T-cell (primary cell): ENCODE measurements around the gene ABCE1. TPM values are rescaled to one million over a fixed set of nuclear protein-coding genes. Genes with fewer than 3 reads are reported as not detected.
A peak's percentile ranks its signal among the peaks of the same experiment; 100 is the strongest.

ENCODE experiments used
- ATAC-seq, 4 experiments: fragments of 200-7000 bp in 3 of 4; fragments of 150-1000 bp in 1 of 4; cut with Tn5 transposase; replicated peaks in 1 of 4; 1 replicate in 3 of 4; 2 replicates in 1 of 4; pipeline ENCODE4 v1.10.0; 2021; ENCODE audit warnings: moderate library complexity in 3 of 4, mild to moderate bottlenecking in 2 of 4, moderate number of reproducible peaks in 1 of 4
- CTCF ChIA-PET, 2 donors: fragments of 300-600 bp; sonication (Branson Sonifier 250); formaldehyde crosslinking; loops; one replicate each; lab custom pipeline; 2022; ENCODE audit warnings: antibody characterized with exemption in 2 of 2; lab: Charles Lee
- POLR2A ChIA-PET, 2 donors: fragments of 300-600 bp; sonication (Branson Sonifier 250); formaldehyde crosslinking; loops; one replicate each; lab custom pipeline; 2022; ENCODE audit warnings: antibody characterized with exemption in 2 of 2; lab: Charles Lee
- DNase-seq, 35 experiments: peaks; one replicate each; pipeline versions ENCODE4 v3.0.0 to v3.0.0-alpha.2; 2013 to 2023
- H3K27ac ChIP-seq: one replicate; pipeline ENCODE4 v1.5.1; 2013; ENCODE audit warnings: low read length
- H3K27me3 ChIP-seq, 2 experiments: replicated peaks in 1 of 2; 1 replicate in 1 of 2; 2 replicates in 1 of 2; pipeline versions ENCODE4 v1.6.1 to v1.7.0; 2013; ENCODE audit warnings: low read length in 1 of 2, mixed read lengths in 1 of 2; ENCODE audit not compliant: control insufficient read depth in 2 of 2, insufficient read depth in 2 of 2; ENCODE audit errors: extremely low read depth in 1 of 2
- H3K36me3 ChIP-seq, 2 donors: 1 replicate in 1 of 2; 2 replicates in 1 of 2; pipeline versions ENCODE4 v1.6.1 to v1.7.0; 2013; ENCODE audit warnings: low read length in 1 of 2; ENCODE audit not compliant: control insufficient read depth in 2 of 2, insufficient read depth in 1 of 2; ENCODE audit errors: extremely low read depth in 1 of 2
- H3K4me1 ChIP-seq, 2 experiments: 1 replicate in 1 of 2; 2 replicates in 1 of 2; pipeline versions ENCODE4 v1.6.1 to v1.7.0; 2013; ENCODE audit warnings: low read length in 2 of 2, mixed read lengths in 1 of 2; ENCODE audit not compliant: insufficient read depth in 2 of 2, control insufficient read depth in 1 of 2; ENCODE audit errors: extremely low read depth in 1 of 2
- H3K4me3 ChIP-seq, 2 donors: 1 replicate in 1 of 2; 2 replicates in 1 of 2; pipeline versions ENCODE4 v1.5.1 to v1.7.0; 2013; ENCODE audit warnings: mild to moderate bottlenecking in 2 of 2, low read length in 1 of 2, moderate library complexity in 1 of 2; ENCODE audit not compliant: control insufficient read depth in 1 of 2; ENCODE audit errors: extremely low read depth in 1 of 2
- H3K9me3 ChIP-seq: 2 replicates; pipeline ENCODE4 v1.7.0; 2013
- H3K27ac Mint-ChIP-seq, 2 donors: one replicate each; pipeline ENCODE4 v1.8.0; 2020 to 2021; ENCODE audit warnings: mild to moderate bottlenecking in 2 of 2, mixed read lengths in 2 of 2
- H3K27me3 Mint-ChIP-seq, 2 donors: one replicate each; pipeline ENCODE4 v1.8.0; 2021 to 2022; ENCODE audit warnings: mixed read lengths in 2 of 2
- H3K36me3 Mint-ChIP-seq: one replicate; pipeline ENCODE4 v1.8.0; 2021; ENCODE audit warnings: mixed read lengths
- H3K4me1 Mint-ChIP-seq, 3 donors: one replicate each; pipeline ENCODE4 v1.8.0; 2020 to 2022; ENCODE audit warnings: mixed read lengths in 3 of 3, mild to moderate bottlenecking in 1 of 3
- H3K4me3 Mint-ChIP-seq, 3 donors: one replicate each; pipeline ENCODE4 v1.8.0; 2020 to 2022; ENCODE audit warnings: mild to moderate bottlenecking in 3 of 3, mixed read lengths in 3 of 3, moderate library complexity in 3 of 3
- H3K9me3 Mint-ChIP-seq, 3 donors: one replicate each; pipeline ENCODE4 v1.8.0; 2020 to 2022; ENCODE audit warnings: mixed read lengths in 3 of 3
- WGBS: methylation state at CpG from one replicate; pipeline ENCODE4 v1.1.5; 2013; ENCODE audit warnings: missing lambda C conversion rate; ENCODE audit not compliant: insufficient coverage; 5-methylcytosine and 5-hydroxymethylcytosine counted together
- total RNA-seq, 35 experiments: library from RNA in 6 of 35; stranded (reverse) in 6 of 35; fragments of 120-200 nt in 1 of 35; gene quantifications; one replicate each; pipeline versions ENCODE4 v1.2.1 to v1.2.4 and lab custom pipeline; 2013 to 2026

The ABCE1 gene
- total RNA-seq, 5 donors from 2014 or later (not counting 1 experiment from before 2014, with no cell fraction given), result 47.7 to 73.8 (median 65.4) TPM

DNA sequence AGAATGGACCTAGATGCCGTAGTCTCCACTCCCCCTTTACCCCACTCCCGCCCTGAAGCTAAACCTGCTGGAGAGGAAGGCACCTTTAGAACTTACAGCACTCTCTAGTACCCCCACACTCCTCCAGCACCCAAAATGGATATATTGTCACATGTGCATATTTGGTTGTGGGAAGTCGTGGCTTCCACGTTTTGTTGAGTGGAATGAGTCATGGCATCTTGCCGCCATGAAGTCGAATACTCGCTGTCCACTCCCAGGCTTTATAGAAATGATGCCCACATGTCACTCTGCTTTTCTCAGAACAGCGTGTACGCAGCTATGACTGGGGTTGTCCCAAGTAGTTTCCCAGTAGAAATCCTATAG lies 545 bp downstream of the ABCE1 start:
- Histone ChIP-seq H3K27me3 (no peaks in the 10 kb centered on the region), H3K9me3 (peaks cover 5% of the 10 kb centered on the region), H3K36me3 (peaks cover 7 to 14% of the 10 kb centered on the region in 2 donors), H3K4me1 (peaks cover 18 to 30% of the 10 kb centered on the region in 2 experiments), H3K4me3 (peak overlapping the region; percentile 88 to 98), H3K27ac (peak overlapping the region; percentile 85)
- ATAC-seq (peak; percentile 40 to 46 (median 40)), DNase-seq (peak in 11 of 35 experiments; percentile 3 to 60 (median 10))
- H3K4me3 Mint-ChIP-seq, result peak overlapping the region; percentile 93 to 97 (median 96)
- WGBS, result 0% methylated on average over 7 of the region's 9 CpGs
- CTCF ChIA-PET, result interaction anchor here (0.6 to 1.6 kb wide), 7 partner anchors 11 to 1540 kb away, joined by 3 to 5 read pairs (median 3); no protein-coding TSS in a partner anchor
- peaks cover 41 to 50% (median 44%) of the 10 kb centered on the region in 3 donors for H3K4me1 Mint-ChIP-seq
- peak overlapping the region; percentile 94 to 97 for H3K27ac Mint-ChIP-seq
- POLR2A ChIA-PET, result interaction anchor here (0.6 to 2.4 kb wide), 5 partner anchors 12 to 82 kb away, joined by 3 to 19 read pairs (median 3); partner anchors contain the start of gene OTUD4 (in 1 of the 2)
- peaks cover 0 to 3% (median 0%) of the 10 kb centered on the region in 3 donors for H3K9me3 Mint-ChIP-seq
- no peaks in the 10 kb centered on the region for H3K27me3 Mint-ChIP-seq
- peaks cover 18% of the 10 kb centered on the region for H3K36me3 Mint-ChIP-seq

DNA sequence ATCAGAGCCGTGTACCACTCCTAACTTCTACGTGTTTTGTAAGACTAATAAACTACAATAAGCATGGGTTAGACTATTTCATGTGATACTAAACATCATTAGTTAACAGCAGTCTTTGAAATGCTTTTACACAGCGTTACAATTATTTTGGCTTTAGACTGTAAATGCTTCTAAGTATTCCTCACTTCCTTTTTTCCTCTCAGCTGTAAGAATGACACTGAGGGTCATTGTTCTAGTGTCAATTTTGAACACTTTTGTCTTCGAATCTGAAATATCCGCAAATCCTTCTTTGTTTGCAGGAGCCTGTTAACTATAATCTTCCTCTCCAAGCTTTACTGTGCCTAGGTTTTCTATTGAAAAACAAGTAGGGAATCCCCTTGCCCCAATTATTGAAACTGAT lies 1.5 kb downstream of the ABCE1 start:
- H3K36me3 Mint-ChIP-seq, result peaks cover 8% of the 10 kb centered on the region
- Histone ChIP-seq H3K36me3 (peaks cover 0 to 4% of the 10 kb centered on the region in 2 donors), H3K4me3 (peak overlapping the region in 1 of 2 donors; percentile 88), H3K27ac (no peak overlapping the region), H3K27me3 (no peaks in the 10 kb centered on the region), H3K9me3 (no peaks in the 10 kb centered on the region), H3K4me1 (peaks cover 18 to 30% of the 10 kb centered on the region in 2 experiments)
- H3K4me1 Mint-ChIP-seq, result peaks cover 38 to 49% (median 43%) of the 10 kb centered on the region in 3 donors
- peak overlapping the region in 1 of 2 donors; percentile 53 for H3K27ac Mint-ChIP-seq
- ChIA-PET POLR2A (interaction anchor here in 1 of 2 donors (2.4 kb wide), 1 partner anchor 79 kb away, joined by 19 read pairs; no protein-coding TSS in a partner anchor), CTCF (no interaction called here)
- H3K9me3 Mint-ChIP-seq, result no peaks in the 10 kb centered on the region
- no CpG with 5 or more reads among the region's 5 CpGs for WGBS
- DNase-seq (peak in 1 of 35 experiments; percentile 4), ATAC-seq (no peak)
- no peaks in the 10 kb centered on the region for H3K27me3 Mint-ChIP-seq
- H3K4me3 Mint-ChIP-seq, result peak overlapping the region; percentile 93 to 97 (median 96)

DNA sequence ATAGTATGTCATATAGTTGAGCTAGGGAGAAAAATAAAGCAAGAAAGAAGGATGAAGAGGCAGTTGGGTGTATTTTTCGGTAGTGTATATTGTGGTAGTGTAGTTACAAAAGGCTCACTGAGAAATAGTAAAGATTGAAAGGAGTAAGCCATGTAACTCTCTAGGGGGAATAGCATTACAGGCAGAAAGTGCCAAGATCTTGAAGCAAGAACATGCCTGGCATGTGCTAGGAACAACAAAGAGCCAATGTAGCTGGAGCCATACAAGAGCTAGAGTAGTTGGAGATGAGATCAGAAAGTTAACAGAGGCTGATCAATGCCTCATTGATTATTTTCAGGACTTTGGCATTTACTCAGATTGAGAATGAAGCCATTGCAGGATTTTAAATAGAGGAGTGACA lies 3.0 kb downstream of the ABCE1 start:
- peaks cover 18 to 30% of the 10 kb centered on the region in 2 experiments for H3K4me1 ChIP-seq
- no peak overlapping the region for H3K4me3 ChIP-seq
- no peak overlapping the region for H3K27ac ChIP-seq
- Mint-ChIP-seq H3K4me3 (no peak overlapping the region), H3K27ac (no peak overlapping the region), H3K4me1 (peaks cover 29 to 44% (median 37%) of the 10 kb centered on the region in 3 donors), H3K36me3 (no peaks in the 10 kb centered on the region), H3K27me3 (no peaks in the 10 kb centered on the region), H3K9me3 (no peaks in the 10 kb centered on the region)
- ChIA-PET POLR2A (interaction anchor here (0.5 to 0.6 kb wide), 4 partner anchors 17 to 1587 kb away, joined by 3 to 7 read pairs (median 4); no protein-coding TSS in a partner anchor), CTCF (no interaction called here)
- DNase-seq, result no peak
- H3K36me3 ChIP-seq, result peaks cover 0 to 7% of the 10 kb centered on the region in 2 donors
- 100% methylated on average over 1 of the region's 1 CpG for WGBS
- no peaks in the 10 kb centered on the region for H3K9me3 ChIP-seq
- no peak for ATAC-seq
- H3K27me3 ChIP-seq, result no peaks in the 10 kb centered on the region

DNA sequence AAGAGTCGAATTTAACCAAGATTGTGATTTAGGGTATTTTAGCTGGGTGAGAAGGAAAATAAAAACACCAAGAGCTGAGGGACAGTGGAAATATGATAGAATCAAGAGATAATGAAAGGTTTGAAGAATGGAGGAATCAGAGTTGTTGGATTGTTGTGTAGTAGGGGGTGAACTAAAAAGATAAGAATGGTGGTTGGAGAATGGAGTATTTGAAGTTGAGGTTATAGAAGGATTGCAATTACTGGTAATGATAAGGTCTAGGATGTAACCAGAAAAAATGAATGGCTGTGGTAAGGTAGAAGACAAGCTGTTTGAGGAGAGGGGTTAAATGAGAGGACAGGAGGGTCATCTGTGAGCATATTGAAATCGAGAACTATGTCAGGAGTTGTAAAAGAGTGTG lies 4.5 kb downstream of the ABCE1 start:
- H3K4me1 ChIP-seq, result peaks cover 7 to 23% of the 10 kb centered on the region in 2 experiments
- Mint-ChIP-seq H3K4me1 (peaks cover 19 to 37% (median 37%) of the 10 kb centered on the region in 3 donors), H3K4me3 (no peak overlapping the region), H3K9me3 (no peaks in the 10 kb centered on the region), H3K36me3 (peaks cover 7% of the 10 kb centered on the region), H3K27ac (no peak overlapping the region), H3K27me3 (no peaks in the 10 kb centered on the region)
- H3K9me3 ChIP-seq, result no peaks in the 10 kb centered on the region
- peaks cover 0 to 17% of the 10 kb centered on the region in 2 donors for H3K36me3 ChIP-seq
- ChIA-PET CTCF (interaction anchor here in 1 of 2 donors (1.1 kb wide), 1 partner anchor 9 kb away, joined by 3 read pairs; no protein-coding TSS in a partner anchor), POLR2A (interaction anchor here in 1 of 2 donors (1.2 kb wide), 1 partner anchor 18 kb away, joined by 3 read pairs; no protein-coding TSS in a partner anchor)
- H3K4me3 ChIP-seq, result no peak overlapping the region
- DNase-seq (no peak), ATAC-seq (no peak)
- no peaks in the 10 kb centered on the region for H3K27me3 ChIP-seq
- WGBS, result 90% methylated on average over 1 of the region's 2 CpGs
- no peak overlapping the region for H3K27ac ChIP-seq

DNA sequence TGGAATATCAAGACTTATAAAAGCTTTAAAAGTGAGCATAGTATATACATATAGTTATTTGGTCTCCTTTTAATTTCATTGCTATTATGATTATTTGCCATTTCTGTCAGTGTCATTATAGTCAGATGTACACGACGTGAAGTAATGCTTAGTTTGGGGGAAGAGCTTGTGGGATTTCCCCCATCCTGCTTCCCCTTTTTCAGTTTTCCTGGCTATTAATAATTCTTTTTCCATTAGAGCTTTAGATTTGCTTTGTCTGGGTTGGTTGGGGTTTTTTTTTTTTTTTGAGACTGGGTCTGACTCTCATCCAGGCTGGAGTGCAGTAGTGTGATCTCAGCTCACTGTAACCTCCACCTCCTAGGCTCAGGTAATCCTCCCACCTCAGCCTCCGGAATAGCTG lies 5.4 kb downstream of the ABCE1 start:
- DNase-seq (no peak), ATAC-seq (no peak)
- POLR2A ChIA-PET, result interaction anchor here (0.6 to 1.2 kb wide), 4 partner anchors 17 to 76 kb away, joined by 3 to 5 read pairs (median 4); no protein-coding TSS in a partner anchor
- H3K9me3 Mint-ChIP-seq, result no peaks in the 10 kb centered on the region
- no peak overlapping the region for H3K27ac Mint-ChIP-seq
- WGBS, result no CpG with 5 or more reads among the region's 3 CpGs
- Histone ChIP-seq H3K4me1 (peaks cover 6 to 23% of the 10 kb centered on the region in 2 experiments), H3K27ac (no peak overlapping the region), H3K4me3 (no peak overlapping the region), H3K27me3 (no peaks in the 10 kb centered on the region), H3K36me3 (peaks cover 0 to 26% of the 10 kb centered on the region in 2 donors), H3K9me3 (no peaks in the 10 kb centered on the region)
- H3K27me3 Mint-ChIP-seq, result no peaks in the 10 kb centered on the region
- H3K4me1 Mint-ChIP-seq, result peaks cover 14 to 33% (median 33%) of the 10 kb centered on the region in 3 donors
- peaks cover 12% of the 10 kb centered on the region for H3K36me3 Mint-ChIP-seq
- no peak overlapping the region for H3K4me3 Mint-ChIP-seq
- CTCF ChIA-PET, result interaction anchor here (0.5 to 1.1 kb wide), 4 partner anchors 10 to 514 kb away, joined by 3 read pairs; no protein-coding TSS in a partner anchor

DNA sequence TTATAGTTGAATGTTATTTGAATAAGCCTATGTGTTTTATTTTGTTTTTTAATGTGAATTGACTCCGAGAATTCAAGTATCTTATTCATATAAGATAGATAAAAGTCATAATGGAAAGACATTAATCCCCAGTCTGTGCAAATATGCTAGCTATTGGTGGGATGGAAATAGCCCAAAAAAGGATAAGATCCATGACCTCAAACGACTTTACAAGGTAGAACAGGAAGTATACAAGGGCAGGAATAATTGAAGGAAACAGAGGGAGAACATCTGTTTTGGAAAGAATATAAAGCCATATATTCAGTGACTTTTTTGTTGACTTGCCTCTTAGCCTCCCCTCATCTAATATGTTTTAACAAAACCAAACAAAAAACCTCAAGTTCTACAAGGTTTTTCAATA lies 9.0 kb downstream of the ABCE1 start:
- H3K27me3 ChIP-seq, result no peaks in the 10 kb centered on the region
- ChIA-PET CTCF (no interaction called here), POLR2A (no interaction called here)
- H3K36me3 Mint-ChIP-seq, result peaks cover 35% of the 10 kb centered on the region
- H3K9me3 ChIP-seq, result no peaks in the 10 kb centered on the region
- H3K9me3 Mint-ChIP-seq, result no peaks in the 10 kb centered on the region
- H3K27me3 Mint-ChIP-seq, result no peaks in the 10 kb centered on the region
- peaks cover 0 to 57% of the 10 kb centered on the region in 2 donors for H3K36me3 ChIP-seq
- H3K4me1 Mint-ChIP-seq, result peaks cover 0 to 15% (median 14%) of the 10 kb centered on the region in 3 donors
- no peak overlapping the region for H3K4me3 ChIP-seq
- DNase-seq (no peak), ATAC-seq (no peak)
- no peak overlapping the region for H3K4me3 Mint-ChIP-seq
- H3K4me1 ChIP-seq, result peaks cover 3 to 8% of the 10 kb centered on the region in 2 experiments
- no CpG with 5 or more reads among the region's 2 CpGs for WGBS
- H3K27ac Mint-ChIP-seq, result no peak overlapping the region
- H3K27ac ChIP-seq, result no peak overlapping the region
